CD4-positive, CD25-positive, alpha-beta regulatory T cell (primary cell): Measurements from ENCODE around the gene TMED10. TPM values are rescaled to one million over a fixed set of nuclear protein-coding genes. Genes with fewer than 3 reads are reported as not detected.
A peak's percentile ranks its signal among the peaks of the same experiment; 100 is the strongest.

ENCODE experiments used
- ATAC-seq, 2 donors: fragments of 150-1000 bp; cut with Tn5 transposase; one replicate each; pipeline ENCODE4 v1.10.0; 2021; ENCODE audit warnings: low read depth in 2 of 2, moderate number of reproducible peaks in 2 of 2, moderate library complexity in 1 of 2
- DNase-seq, 3 donors: peaks; one replicate each; pipeline versions ENCODE4 v3.0.0 to v3.0.0-alpha.2; 2012 to 2022; ENCODE audit warnings: mixed read lengths in 1 of 3
- H3K27ac ChIP-seq: one replicate; pipeline ENCODE4 v1.7.0; 2013; ENCODE audit warnings: mild to moderate bottlenecking, low read length; ENCODE audit not compliant: insufficient read depth, poor library complexity, severe bottlenecking
- H3K27me3 ChIP-seq: one replicate; pipeline ENCODE4 v1.7.0; 2013; ENCODE audit warnings: low read length; ENCODE audit not compliant: control insufficient read depth, insufficient read depth
- H3K36me3 ChIP-seq: one replicate; pipeline ENCODE4 v1.7.0; 2013; ENCODE audit warnings: mild to moderate bottlenecking, low read length, moderate library complexity; ENCODE audit not compliant: control insufficient read depth, insufficient read depth
- H3K4me1 ChIP-seq: 2 replicates; pipeline ENCODE4 v1.7.0; 2013; ENCODE audit warnings: mild to moderate bottlenecking, low read length; ENCODE audit not compliant: insufficient read depth, control insufficient read depth, poor library complexity, severe bottlenecking
- H3K4me3 ChIP-seq: one replicate; pipeline ENCODE4 v1.7.0; 2013; ENCODE audit warnings: low read depth, mild to moderate bottlenecking, low read length, moderate library complexity
- H3K9me3 ChIP-seq, 2 experiments: 1 replicate in 1 of 2; 2 replicates in 1 of 2; pipeline ENCODE4 v1.7.0; 2013; ENCODE audit warnings: low read length in 2 of 2, mild to moderate bottlenecking in 1 of 2, moderate library complexity in 1 of 2; ENCODE audit not compliant: control insufficient read depth in 2 of 2
- H3K27ac Mint-ChIP-seq, 3 donors: one replicate each; pipeline ENCODE4 v1.8.0; 2020 to 2022; ENCODE audit warnings: mild to moderate bottlenecking in 3 of 3, mixed read lengths in 3 of 3, moderate library complexity in 2 of 3
- H3K27me3 Mint-ChIP-seq: one replicate; pipeline ENCODE4 v1.8.0; 2022; ENCODE audit warnings: mild to moderate bottlenecking, mixed read lengths
- H3K36me3 Mint-ChIP-seq: one replicate; pipeline ENCODE4 v1.8.0; 2020; ENCODE audit warnings: mixed read lengths
- H3K4me1 Mint-ChIP-seq, 4 donors: one replicate each; pipeline ENCODE4 v1.8.0; 2020 to 2022; ENCODE audit warnings: mixed read lengths in 4 of 4, mild to moderate bottlenecking in 1 of 4
- H3K4me3 Mint-ChIP-seq, 4 donors: one replicate each; pipeline ENCODE4 v1.8.0; 2020 to 2022; ENCODE audit warnings: mild to moderate bottlenecking in 4 of 4, mixed read lengths in 4 of 4, moderate library complexity in 3 of 4
- H3K9me3 Mint-ChIP-seq, 7 donors: one replicate each; pipeline ENCODE4 v1.8.0; 2020 to 2022; ENCODE audit warnings: mixed read lengths in 7 of 7, mild to moderate bottlenecking in 3 of 7, moderate library complexity in 2 of 7
- polyA plus RNA-seq, 4 donors: library from polyadenylated mRNA; unstranded; fragments of 300-500 nt; fragmentation: Illumina TruSeq; gene quantifications; one replicate each; pipeline ENCODE4 v1.2.3, GENCODE V29; 2021
- total RNA-seq: library from RNA; stranded (reverse); gene quantifications from one replicate; pipeline ENCODE4 v1.2.3, GENCODE V29; 2022

The TMED10 gene
- total and polyA plus RNA-seq, 5 donors from 2014 or later, result 128 to 265 (median 249) TPM

- H3K4me3 ChIP-seq, result no peak overlapping the region
- Mint-ChIP-seq H3K4me3 (peak overlapping the region in 1 of 4 donors; percentile 42), H3K36me3 (peaks cover 22% of the 10 kb centered on the region), H3K27ac (peak overlapping the region; percentile 57 to 70 (median 63)), H3K4me1 (peaks cover 37 to 75% (median 55%) of the 10 kb centered on the region in 4 donors), H3K9me3 (no peaks in the 10 kb centered on the region), H3K27me3 (no peaks in the 10 kb centered on the region)
- H3K9me3 ChIP-seq, result no peaks in the 10 kb centered on the region
- H3K4me1 ChIP-seq, result peaks cover 32% of the 10 kb centered on the region
- DNase-seq (no peak), ATAC-seq (peak in 1 of 2 donors; percentile 52)
- peaks cover 31% of the 10 kb centered on the region for H3K36me3 ChIP-seq
- H3K27ac ChIP-seq, result no peak overlapping the region
- H3K27me3 ChIP-seq, result no peaks in the 10 kb centered on the region
Observed at GRCh38 chr14:75144944-75145343, 31.5 kb downstream of the TMED10 start.

GRCh38 chr14:75143761-75144527 lies 32.5 kb downstream of the TMED10 start:
- Histone ChIP-seq H3K27me3 (no peaks in the 10 kb centered on the region), H3K36me3 (peaks cover 22% of the 10 kb centered on the region)
- no peak for ATAC-seq

GRCh38 chr14:75142494-75142893 lies 33.9 kb downstream of the TMED10 start:
- Mint-ChIP-seq H3K36me3 (peaks cover 20% of the 10 kb centered on the region), H3K9me3 (no peaks in the 10 kb centered on the region), H3K27me3 (no peaks in the 10 kb centered on the region), H3K4me1 (peaks cover 44 to 81% (median 59%) of the 10 kb centered on the region in 4 donors), H3K4me3 (peak overlapping the region in 1 of 4 donors; percentile 23), H3K27ac (peak overlapping the region; percentile 22 to 72 (median 33))
- Histone ChIP-seq H3K27me3 (no peaks in the 10 kb centered on the region), H3K9me3 (no peaks in the 10 kb centered on the region), H3K36me3 (peaks cover 19% of the 10 kb centered on the region), H3K4me3 (no peak overlapping the region), H3K27ac (no peak overlapping the region), H3K4me1 (peaks cover 41% of the 10 kb centered on the region)
- no peak for ATAC-seq
- no peak for DNase-seq

More at GRCh38 chr14:75143761-75144527, 32.5 kb downstream of the TMED10 start:
- Histone ChIP-seq H3K4me3 (no peak overlapping the region), H3K9me3 (no peaks in the 10 kb centered on the region), H3K4me1 (peaks cover 33% of the 10 kb centered on the region), H3K27ac (no peak overlapping the region)
- Mint-ChIP-seq H3K27me3 (no peaks in the 10 kb centered on the region), H3K36me3 (peaks cover 22% of the 10 kb centered on the region), H3K4me3 (no peak overlapping the region), H3K27ac (peak overlapping the region in 2 of 3 donors; percentile 37 to 40), H3K9me3 (no peaks in the 10 kb centered on the region), H3K4me1 (peaks cover 40 to 79% (median 57%) of the 10 kb centered on the region in 4 donors)
- DNase-seq, result no peak

- Histone ChIP-seq H3K4me3 (no peak overlapping the region), H3K27ac (no peak overlapping the region), H3K9me3 (no peaks in the 10 kb centered on the region), H3K4me1 (peaks cover 39% of the 10 kb centered on the region), H3K36me3 (peaks cover 19% of the 10 kb centered on the region), H3K27me3 (no peaks in the 10 kb centered on the region)
- peak overlapping the region in 1 of 4 donors; percentile 23 for H3K4me3 Mint-ChIP-seq
- H3K27me3 Mint-ChIP-seq, result no peaks in the 10 kb centered on the region
- H3K36me3 Mint-ChIP-seq, result peaks cover 20% of the 10 kb centered on the region
- DNase-seq, result peak in 2 of 3 donors; percentile 40 to 52
- H3K4me1 Mint-ChIP-seq, result peaks cover 44 to 76% (median 58%) of the 10 kb centered on the region in 4 donors
- no peaks in the 10 kb centered on the region for H3K9me3 Mint-ChIP-seq
- peak overlapping the region in 1 of 3 donors; percentile 33 for H3K27ac Mint-ChIP-seq
- ATAC-seq, result peak; percentile 48 to 66
Observed at GRCh38 chr14:75141967-75142366, 34.4 kb downstream of the TMED10 start.

GRCh38 chr14:75141062-75141461 lies 35.4 kb downstream of the TMED10 start:
- Mint-ChIP-seq H3K27me3 (no peaks in the 10 kb centered on the region), H3K9me3 (no peaks in the 10 kb centered on the region), H3K36me3 (peaks cover 12% of the 10 kb centered on the region), H3K4me3 (peak overlapping the region in 2 of 4 donors; percentile 51 to 61), H3K4me1 (peaks cover 35 to 70% (median 50%) of the 10 kb centered on the region in 4 donors), H3K27ac (peak overlapping the region; percentile 40 to 83 (median 82))
- Histone ChIP-seq H3K9me3 (no peaks in the 10 kb centered on the region), H3K27me3 (no peaks in the 10 kb centered on the region), H3K36me3 (peaks cover 15% of the 10 kb centered on the region), H3K27ac (no peak overlapping the region), H3K4me3 (peak overlapping the region; percentile 6), H3K4me1 (peaks cover 32% of the 10 kb centered on the region)
- ATAC-seq (peak in 1 of 2 donors; percentile 64), DNase-seq (peak in 1 of 3 donors; percentile 61)

GRCh38 chr14:75140620-75141019 lies 35.8 kb downstream of the TMED10 start:
- peak overlapping the region; percentile 6 for H3K4me3 ChIP-seq
- peaks cover 17% of the 10 kb centered on the region for H3K36me3 ChIP-seq
- H3K27ac ChIP-seq, result no peak overlapping the region
- H3K9me3 ChIP-seq, result no peaks in the 10 kb centered on the region
- H3K4me3 Mint-ChIP-seq, result peak overlapping the region in 1 of 4 donors; percentile 51
- no peak for ATAC-seq
- H3K4me1 Mint-ChIP-seq, result peaks cover 34 to 68% (median 48%) of the 10 kb centered on the region in 4 donors
- no peaks in the 10 kb centered on the region for H3K9me3 Mint-ChIP-seq
- no peak for DNase-seq
- H3K27ac Mint-ChIP-seq, result peak overlapping the region in 2 of 3 donors; percentile 40 to 83
- H3K36me3 Mint-ChIP-seq, result peaks cover 12% of the 10 kb centered on the region
- no peaks in the 10 kb centered on the region for H3K27me3 ChIP-seq
- no peaks in the 10 kb centered on the region for H3K27me3 Mint-ChIP-seq
- H3K4me1 ChIP-seq, result peaks cover 28% of the 10 kb centered on the region

GRCh38 chr14:75139185-75139584 lies 37.2 kb downstream of the TMED10 start:
- no peaks in the 10 kb centered on the region for H3K27me3 ChIP-seq
- peaks cover 19% of the 10 kb centered on the region for H3K36me3 Mint-ChIP-seq
- H3K27me3 Mint-ChIP-seq, result no peaks in the 10 kb centered on the region
- H3K4me1 ChIP-seq, result peaks cover 18% of the 10 kb centered on the region
- DNase-seq (no peak), ATAC-seq (no peak)
- peak overlapping the region; percentile 39 for H3K27ac ChIP-seq
- H3K4me3 ChIP-seq, result peak overlapping the region; percentile 22
- peaks cover 21% of the 10 kb centered on the region for H3K36me3 ChIP-seq
- H3K27ac Mint-ChIP-seq, result peak overlapping the region; percentile 45 to 94 (median 47)
- H3K4me3 Mint-ChIP-seq, result peak overlapping the region in 2 of 4 donors; percentile 14 to 47
- no peaks in the 10 kb centered on the region for H3K9me3 Mint-ChIP-seq
- no peaks in the 10 kb centered on the region for H3K9me3 ChIP-seq
- H3K4me1 Mint-ChIP-seq, result peaks cover 34 to 55% (median 38%) of the 10 kb centered on the region in 4 donors
